Smooth muscle cell (in vitro differentiated cells): ENCODE data around the gene PTGES2. TPM values are rescaled to one million over a fixed set of nuclear protein-coding genes. Genes with fewer than 3 reads are reported as not detected.

Experiments
- DNase-seq: peaks from one replicate; lab custom pipeline; 2025; ENCODE audit not compliant: unreplicated experiment; lab: John Stamatoyannopoulos, UW
- H2AFZ ChIP-seq: fragments of 200-600 bp; sonication (generic); 2 replicates; pipeline ENCODE4 v1.6.0; 2016; ENCODE audit warnings: antibody characterized with exemption, low read depth, mild to moderate bottlenecking
- H3F3A ChIP-seq: fragments of 200-600 bp; sonication (generic); 2 replicates; pipeline ENCODE4 v1.6.0; 2017; ENCODE audit warnings: antibody characterized with exemption, low read depth
- H3K27ac ChIP-seq: fragments of 200-600 bp; sonication (generic); 2 replicates; pipeline ENCODE4 v1.5.1; 2016; ENCODE audit warnings: low read depth, mild to moderate bottlenecking
- H3K27me3 ChIP-seq: fragments of 200-600 bp; sonication (generic); 2 replicates; pipeline ENCODE4 v1.6.1; 2016; ENCODE audit warnings: low read depth, mild to moderate bottlenecking
- H3K36me3 ChIP-seq: fragments of 200-600 bp; sonication (generic); 2 replicates; pipeline ENCODE4 v1.5.1; 2016; ENCODE audit warnings: low read depth
- H3K4me1 ChIP-seq: fragments of 200-600 bp; sonication (generic); 2 replicates; pipeline ENCODE4 v1.5.1; 2016; ENCODE audit warnings: low read depth
- H3K4me2 ChIP-seq: fragments of 200-600 bp; sonication (generic); 2 replicates; pipeline ENCODE4 v1.6.0; 2016; ENCODE audit warnings: mild to moderate bottlenecking
- H3K4me3 ChIP-seq: fragments of 200-600 bp; sonication (generic); 2 replicates; pipeline ENCODE4 v1.5.1; 2016; ENCODE audit warnings: mild to moderate bottlenecking
- H3K79me2 ChIP-seq: fragments of 200-600 bp; sonication (generic); 2 replicates; pipeline ENCODE4 v1.6.0; 2016; ENCODE audit warnings: low read depth, mild to moderate bottlenecking
- H3K9ac ChIP-seq: fragments of 200-600 bp; sonication (generic); 2 replicates; pipeline ENCODE4 v1.6.0; 2016; ENCODE audit warnings: low read depth
- H3K9me3 ChIP-seq: fragments of 200-600 bp; sonication (generic); replicated peaks from 2 replicates; pipeline ENCODE4 v1.5.1; 2016; ENCODE audit warnings: low read depth
- H4K20me1 ChIP-seq: fragments of 200-600 bp; sonication (generic); 2 replicates; pipeline ENCODE4 v1.6.0; 2016; ENCODE audit warnings: low read depth
- WGBS: methylation state at CpG from one replicate; pipeline ENCODE4 v1.1.7; 2016; ENCODE audit warnings: low lambda C conversion rate; 5-methylcytosine and 5-hydroxymethylcytosine counted together
- polyA plus RNA-seq: library from polyadenylated mRNA; unstranded; fragments of >200 nt; fragmentation: Nextera tagmentation; extraction: Ambion mirVana; gene quantifications from 2 replicates; pipeline ENCODE4 v1.2.1, GENCODE V29; 2016
- total RNA-seq: library from RNA; depleted of rRNA; stranded (reverse); fragments of >200 nt; gene quantifications from 2 replicates; pipeline ENCODE4 v1.2.3, GENCODE V29; 2014
- TF ChIP-seq, protein P1 (sequence below): fragments of 200-600 bp; sonication (generic); IDR thresholded peaks from 2 replicates; pipeline ENCODE4 v1.5.1; 2017; ENCODE audit warnings: borderline replicate concordance, mild to moderate bottlenecking, antibody characterized with exemption; ENCODE audit not compliant: insufficient read depth, poor library complexity, severe bottlenecking

The PTGES2 gene
- total and polyA plus RNA-seq, 2 experiments from 2014 or later, result 31.5 to 78.6 TPM

DNA sequence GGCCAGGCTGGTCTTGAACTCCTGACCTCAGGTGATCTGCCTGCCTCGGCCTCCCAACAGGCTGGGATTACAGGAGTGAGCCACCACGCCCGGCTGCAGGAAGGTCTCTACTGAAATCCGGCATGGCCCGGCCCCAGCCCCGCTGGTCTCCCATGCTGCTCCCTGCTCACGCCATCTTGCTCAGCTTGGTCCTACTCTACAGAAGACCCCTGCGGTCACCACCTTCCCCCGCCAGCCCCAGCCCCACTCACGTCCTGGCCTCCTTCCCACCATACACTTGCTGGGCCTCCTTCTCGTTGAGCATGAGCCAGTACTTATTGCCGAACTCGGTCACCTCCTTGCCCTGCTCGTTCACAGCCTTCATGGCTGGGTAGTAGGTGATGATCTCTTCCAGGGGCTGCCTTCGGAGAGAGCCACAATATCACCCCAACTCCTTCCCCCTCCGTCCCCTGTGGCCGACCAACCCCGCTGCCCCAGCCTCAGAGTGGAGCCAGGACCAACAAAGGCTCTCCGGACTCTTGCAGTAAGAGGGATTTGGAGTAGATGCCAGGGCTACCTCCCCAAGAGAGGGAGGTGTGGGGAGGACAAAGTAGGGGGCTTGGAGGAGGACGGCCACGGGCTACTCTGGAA lies 4.0 kb downstream of the PTGES2 start:
- Histone ChIP-seq H3K27me3 (no peaks in the 10 kb centered on the region), H2AFZ (no peak overlapping the region), H3K9ac (no peak overlapping the region), H3K79me2 (peaks cover 8% of the 10 kb centered on the region), H4K20me1 (peaks cover 12% of the 10 kb centered on the region), H3K27ac (no peak overlapping the region), H3K4me3 (no peak overlapping the region), H3K4me1 (no peaks in the 10 kb centered on the region), H3K4me2 (no peak overlapping the region), H3F3A (no peaks in the 10 kb centered on the region), H3K9me3 (no peaks in the 10 kb centered on the region), H3K36me3 (no peaks in the 10 kb centered on the region)
- WGBS, result 97% methylated on average over 21 of the region's 21 CpGs
- no peak for DNase-seq
- TF ChIP-seq, protein P1, sequence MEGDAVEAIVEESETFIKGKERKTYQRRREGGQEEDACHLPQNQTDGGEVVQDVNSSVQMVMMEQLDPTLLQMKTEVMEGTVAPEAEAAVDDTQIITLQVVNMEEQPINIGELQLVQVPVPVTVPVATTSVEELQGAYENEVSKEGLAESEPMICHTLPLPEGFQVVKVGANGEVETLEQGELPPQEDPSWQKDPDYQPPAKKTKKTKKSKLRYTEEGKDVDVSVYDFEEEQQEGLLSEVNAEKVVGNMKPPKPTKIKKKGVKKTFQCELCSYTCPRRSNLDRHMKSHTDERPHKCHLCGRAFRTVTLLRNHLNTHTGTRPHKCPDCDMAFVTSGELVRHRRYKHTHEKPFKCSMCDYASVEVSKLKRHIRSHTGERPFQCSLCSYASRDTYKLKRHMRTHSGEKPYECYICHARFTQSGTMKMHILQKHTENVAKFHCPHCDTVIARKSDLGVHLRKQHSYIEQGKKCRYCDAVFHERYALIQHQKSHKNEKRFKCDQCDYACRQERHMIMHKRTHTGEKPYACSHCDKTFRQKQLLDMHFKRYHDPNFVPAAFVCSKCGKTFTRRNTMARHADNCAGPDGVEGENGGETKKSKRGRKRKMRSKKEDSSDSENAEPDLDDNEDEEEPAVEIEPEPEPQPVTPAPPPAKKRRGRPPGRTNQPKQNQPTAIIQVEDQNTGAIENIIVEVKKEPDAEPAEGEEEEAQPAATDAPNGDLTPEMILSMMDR, result no peak

DNA sequence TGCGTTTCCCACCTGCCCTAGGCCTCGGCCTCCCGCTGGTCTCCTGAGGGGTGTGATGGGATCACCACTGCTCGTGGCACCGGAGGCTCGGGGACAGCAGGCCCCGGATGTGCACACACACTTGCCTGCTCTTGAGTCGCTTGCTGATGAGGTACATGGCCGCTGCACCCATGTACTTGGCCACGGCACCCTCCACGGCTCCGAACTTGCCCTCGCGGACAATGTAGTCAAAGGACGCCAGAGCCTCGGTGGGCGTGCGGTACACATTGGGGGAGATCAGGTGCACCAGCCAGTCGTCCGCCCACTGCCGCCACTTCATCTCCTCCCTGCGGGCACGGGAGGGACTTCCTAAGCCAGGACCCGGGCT lies 4.7 kb downstream of the PTGES2 start:
- DNase-seq, result no peak
- Histone ChIP-seq H3K4me1 (no peaks in the 10 kb centered on the region), H3K4me3 (no peak overlapping the region), H3K9ac (no peak overlapping the region), H3K9me3 (no peaks in the 10 kb centered on the region), H4K20me1 (peaks cover 12% of the 10 kb centered on the region), H3K79me2 (peaks cover 8% of the 10 kb centered on the region), H3K4me2 (no peak overlapping the region), H3F3A (no peaks in the 10 kb centered on the region), H3K27ac (no peak overlapping the region), H2AFZ (no peak overlapping the region), H3K27me3 (no peaks in the 10 kb centered on the region), H3K36me3 (no peaks in the 10 kb centered on the region)
- TF ChIP-seq, protein P1, result no peak
- WGBS, result 97% methylated on average over 24 of the region's 24 CpGs

DNA sequence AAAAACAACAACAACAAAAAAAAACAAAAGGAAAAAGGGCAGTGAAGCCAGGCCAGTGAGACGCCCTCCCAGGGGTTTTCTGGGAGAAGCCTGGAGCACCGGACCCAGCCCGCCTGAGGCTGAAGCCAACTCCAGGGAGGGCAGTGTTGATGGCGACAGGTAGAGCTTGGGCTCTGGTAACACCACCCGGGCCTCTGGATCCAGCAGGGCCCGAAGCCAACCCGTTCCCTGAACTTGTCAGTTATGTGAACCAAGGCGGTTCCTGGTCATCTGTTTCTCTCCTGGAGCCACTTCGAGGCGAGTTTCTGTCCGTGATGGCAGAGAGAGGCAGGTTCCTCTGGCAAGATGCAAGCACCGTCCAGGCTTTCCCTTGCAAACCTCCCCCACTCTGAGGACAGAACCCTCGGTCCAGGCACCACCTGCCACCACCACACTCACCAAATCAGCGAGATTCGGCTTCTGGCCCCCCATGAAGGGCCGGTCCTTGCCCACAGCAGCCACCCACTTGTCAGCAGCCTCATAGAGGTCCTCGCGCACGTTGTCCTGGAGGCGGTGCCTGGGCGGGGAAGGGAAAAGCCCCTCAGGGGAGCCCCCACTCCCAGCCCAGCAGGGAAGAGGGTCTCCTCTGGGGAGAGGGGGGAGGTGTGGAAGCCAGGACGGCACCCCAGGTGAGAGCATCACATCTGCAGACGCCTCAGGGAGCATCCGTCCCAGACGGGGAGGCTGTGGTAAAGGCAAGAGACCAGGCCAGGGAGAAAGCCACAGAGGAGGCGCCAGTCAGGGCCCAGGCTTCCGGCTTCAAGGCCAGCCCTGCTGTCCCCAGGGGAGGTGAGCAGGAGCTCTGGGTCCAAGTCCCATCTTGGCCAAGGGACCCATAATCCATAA lies 5.4 kb downstream of the PTGES2 start:
- 96% methylated on average over 27 of the region's 27 CpGs for WGBS
- Histone ChIP-seq H3K79me2 (peaks cover 5% of the 10 kb centered on the region), H3K4me2 (no peak overlapping the region), H4K20me1 (peaks cover 12% of the 10 kb centered on the region), H3F3A (no peaks in the 10 kb centered on the region), H2AFZ (no peak overlapping the region), H3K27ac (no peak overlapping the region), H3K9me3 (no peaks in the 10 kb centered on the region), H3K4me1 (no peaks in the 10 kb centered on the region), H3K4me3 (no peak overlapping the region), H3K27me3 (no peaks in the 10 kb centered on the region), H3K36me3 (no peaks in the 10 kb centered on the region), H3K9ac (no peak overlapping the region)
- no peak for DNase-seq
- TF ChIP-seq, protein P1, result no peak
